GM18505 (cell line): ENCODE data around the gene CAMK1G.

Experiments used
- ATAC-seq: cut with Tn5 transposase; IDR thresholded peaks from one replicate; pipeline ENCODE4 v1.9.1; 2021; ENCODE audit not compliant: unreplicated experiment
- POLR2A ChIP-seq: IDR thresholded peaks from 4 replicates; pipeline ENCODE4 v1.6.1; 2011; ENCODE audit warnings: borderline replicate concordance; ENCODE audit not compliant: insufficient read depth, insufficient read length; ENCODE audit errors: extremely low read depth

CAMK1G gene

DNA sequence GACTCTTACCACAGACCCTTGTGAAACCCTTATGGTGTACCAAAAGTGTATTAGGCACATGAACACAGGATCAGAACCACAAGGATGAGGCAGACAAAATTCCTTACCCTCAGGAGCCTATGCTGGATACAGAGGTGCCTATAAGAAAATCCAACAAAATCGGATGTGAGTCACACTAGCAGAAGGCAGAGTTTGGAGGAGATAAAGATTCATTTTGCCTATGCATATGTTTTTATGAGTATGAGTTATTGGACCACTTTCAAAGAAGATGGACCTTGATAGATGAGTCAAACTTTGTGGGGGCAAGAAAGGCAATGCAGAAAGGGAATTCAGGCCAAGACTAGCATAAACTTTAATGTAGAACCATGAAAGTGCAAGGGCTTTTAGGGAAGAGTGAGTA lies 17.0 kb downstream of the CAMK1G start:
- no peak for TF ChIP-seq POLR2A
- ATAC-seq, result no peak

DNA sequence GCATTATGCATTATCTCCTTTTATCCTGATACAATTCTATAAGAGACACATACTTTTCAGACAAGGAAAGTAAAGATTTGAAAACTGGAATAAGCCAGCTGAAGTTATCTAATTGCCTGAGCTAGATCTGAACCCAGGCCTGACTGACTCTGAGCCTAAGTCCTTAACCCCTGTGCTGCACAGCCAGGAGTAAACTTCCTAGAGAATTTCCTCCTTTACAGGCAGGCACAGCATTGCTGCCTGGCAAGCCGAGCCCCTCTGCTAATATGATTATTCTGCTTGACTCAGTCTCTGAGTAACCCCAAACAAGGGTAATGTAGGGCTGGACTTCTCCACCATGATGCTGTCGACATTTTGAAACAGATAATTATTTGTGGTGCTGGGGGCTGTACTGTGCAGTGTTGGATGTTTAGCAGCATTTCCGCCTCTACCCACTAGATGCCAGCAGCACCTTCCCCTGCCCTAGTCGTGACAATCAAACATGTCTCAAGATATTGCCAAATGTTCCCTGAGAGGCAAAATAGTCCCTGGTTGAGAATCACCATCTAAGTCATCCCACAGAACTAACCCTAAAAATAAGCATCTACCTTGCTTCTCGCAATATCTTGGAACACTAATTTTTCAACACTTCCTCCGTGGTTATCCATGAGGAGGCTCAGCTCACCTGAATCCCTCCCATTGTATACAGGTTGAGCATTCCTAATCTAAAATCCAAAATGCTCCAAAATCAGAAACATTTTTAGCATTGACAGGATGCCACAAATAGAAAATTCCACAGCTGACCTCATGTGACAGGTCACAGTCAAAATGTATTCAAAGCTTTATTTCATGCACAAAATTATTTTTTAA lies 18.5 kb downstream of the CAMK1G start:
- TF ChIP-seq POLR2A, result no peak
- no peak for ATAC-seq

DNA sequence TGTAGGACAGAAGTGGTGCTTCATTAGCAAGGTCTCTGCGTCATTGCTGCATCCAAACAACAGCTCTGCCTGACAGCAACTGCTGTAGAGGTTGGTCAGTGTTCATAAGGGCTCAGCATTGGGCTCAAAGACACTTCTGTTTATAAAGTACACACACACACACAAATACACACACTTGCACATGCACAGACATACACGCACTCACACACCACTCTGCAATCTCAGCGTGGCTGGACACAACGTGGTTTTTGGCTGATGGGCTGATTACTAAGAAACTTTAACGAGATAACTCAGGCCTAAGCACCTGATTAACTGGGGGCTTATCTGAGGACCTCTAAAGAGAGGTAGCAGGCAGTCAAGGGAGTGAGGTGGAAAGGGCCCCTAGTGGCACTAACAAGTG lies 20.4 kb downstream of the CAMK1G start:
- TF ChIP-seq POLR2A, result no peak
- no peak for ATAC-seq

DNA sequence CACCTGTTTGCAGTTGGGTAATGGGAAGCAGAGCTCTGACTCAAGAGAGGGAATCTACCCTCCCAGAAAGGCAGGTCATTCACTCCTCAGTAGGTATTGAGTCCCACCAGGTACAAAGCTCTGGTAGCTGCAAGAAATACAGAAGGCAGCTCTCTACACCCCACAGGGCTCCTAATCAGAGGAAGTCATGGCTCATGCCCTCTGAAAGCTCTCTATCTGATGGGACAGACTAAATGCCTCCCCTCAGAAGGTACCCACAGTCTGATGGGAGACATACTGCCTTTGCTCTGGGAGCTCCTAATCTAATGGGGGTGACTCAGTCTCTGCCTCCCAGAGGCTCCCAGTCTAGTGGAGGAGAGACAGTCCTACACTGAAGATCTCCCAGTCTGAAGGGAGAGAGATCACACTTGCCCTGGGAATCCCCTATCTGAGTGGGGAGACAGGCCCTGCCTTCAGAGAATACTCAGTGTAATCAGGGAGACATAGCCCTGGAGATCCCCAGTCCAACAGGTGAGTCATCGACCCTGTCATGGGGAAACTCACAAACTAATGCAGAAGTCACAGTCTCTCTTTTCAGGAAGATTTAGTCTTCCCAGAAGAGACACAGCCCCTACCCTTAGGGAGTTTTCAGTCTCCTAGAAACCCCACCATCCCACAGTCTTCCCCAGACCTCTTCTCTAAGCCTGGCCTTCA lies 23.7 kb downstream of the CAMK1G start:
- ATAC-seq, result peak; percentile 76
- no peak for TF ChIP-seq POLR2A

DNA sequence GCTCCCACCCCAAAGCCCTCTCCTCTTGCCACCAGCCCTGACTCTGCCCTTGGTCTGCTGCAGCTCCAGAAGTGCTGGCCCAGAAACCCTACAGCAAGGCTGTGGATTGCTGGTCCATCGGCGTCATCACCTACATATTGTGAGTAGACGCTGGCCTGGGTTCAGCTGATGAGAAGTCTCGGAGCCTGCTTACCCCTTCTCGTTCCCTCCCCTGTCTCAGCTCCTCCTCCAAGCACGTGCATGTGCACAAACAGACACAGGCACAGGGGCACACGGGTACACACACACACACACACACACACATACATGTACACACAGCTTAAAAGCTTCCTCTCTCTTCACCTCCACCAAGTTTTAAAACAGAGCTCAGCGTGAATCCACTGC lies 24.3 kb downstream of the CAMK1G start:
- TF ChIP-seq POLR2A, result no peak
- peak; percentile 26 for ATAC-seq

DNA sequence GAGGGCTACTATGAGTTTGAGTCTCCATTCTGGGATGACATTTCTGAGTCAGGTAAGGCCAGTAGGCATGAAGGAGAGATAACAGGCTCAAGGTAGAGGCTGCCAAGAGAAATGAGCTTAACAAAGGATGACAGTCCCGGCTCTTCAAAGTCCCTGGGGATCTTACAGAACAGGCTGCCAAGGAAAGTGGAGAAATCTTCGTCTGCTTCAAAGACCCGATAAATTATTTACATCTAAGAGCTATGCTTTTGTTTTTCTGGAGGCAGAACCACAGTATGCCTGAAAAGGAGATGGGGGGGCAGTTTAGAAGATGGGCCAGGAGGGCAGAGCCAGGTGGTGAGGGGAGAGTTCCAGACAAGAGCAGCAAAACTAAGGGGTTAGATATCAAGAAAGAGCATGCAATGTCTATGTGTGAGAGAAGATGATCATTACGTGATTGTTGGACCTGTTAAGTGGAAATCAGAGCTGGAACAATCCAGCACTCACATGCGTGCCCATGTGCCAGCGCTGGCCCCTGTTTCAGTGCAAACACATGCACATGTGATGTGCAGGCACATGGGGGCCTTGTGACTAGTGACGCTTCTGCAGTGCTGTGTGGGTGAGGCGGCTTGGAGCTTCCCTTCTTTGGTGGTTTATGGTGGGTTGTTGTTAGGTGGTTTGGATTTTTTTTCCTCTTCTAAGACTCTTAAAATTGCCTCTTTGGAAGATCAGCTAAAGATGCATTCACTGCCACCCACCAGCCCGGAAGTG lies 25.7 kb downstream of the CAMK1G start:
- no peak for ATAC-seq
- no peak for TF ChIP-seq POLR2A

DNA sequence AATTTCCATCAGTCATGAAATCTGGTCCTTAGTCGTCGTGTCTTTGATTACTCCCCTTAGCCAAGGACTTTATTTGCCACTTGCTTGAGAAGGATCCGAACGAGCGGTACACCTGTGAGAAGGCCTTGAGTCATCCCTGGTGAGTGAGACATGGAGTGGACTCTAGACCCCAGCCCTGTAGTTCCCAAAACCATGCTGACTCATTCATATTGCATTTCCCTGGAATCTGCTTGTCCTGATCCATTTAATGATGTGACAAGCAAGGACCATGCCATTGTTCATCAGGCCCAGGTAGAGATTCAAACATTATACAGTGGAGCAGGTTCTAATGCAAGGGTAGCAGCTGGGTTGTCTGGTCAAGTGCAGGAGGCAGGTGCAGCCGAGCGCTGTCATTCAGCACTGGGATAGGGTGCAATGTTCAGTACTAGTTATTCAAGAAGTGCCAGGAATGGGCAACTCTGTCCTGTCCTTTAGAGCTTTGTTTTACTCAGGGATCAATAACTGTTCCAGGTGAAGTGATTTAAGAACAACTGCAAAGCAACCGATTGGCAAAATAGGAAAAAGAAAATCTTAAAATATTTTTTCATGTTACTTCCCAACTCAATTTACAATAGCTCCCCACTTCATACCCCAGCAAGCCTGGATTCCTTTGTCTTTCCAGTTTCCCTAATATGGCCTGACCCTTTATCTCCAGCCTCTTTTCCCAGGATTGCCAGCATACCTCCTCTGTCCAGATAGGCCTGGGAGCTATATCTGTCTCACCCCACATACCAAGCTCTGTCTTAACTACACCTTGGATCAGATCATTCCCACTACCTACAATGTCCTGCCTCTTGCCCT lies 26.5 kb downstream of the CAMK1G start:
- no peak for ATAC-seq
- no peak for TF ChIP-seq POLR2A

DNA sequence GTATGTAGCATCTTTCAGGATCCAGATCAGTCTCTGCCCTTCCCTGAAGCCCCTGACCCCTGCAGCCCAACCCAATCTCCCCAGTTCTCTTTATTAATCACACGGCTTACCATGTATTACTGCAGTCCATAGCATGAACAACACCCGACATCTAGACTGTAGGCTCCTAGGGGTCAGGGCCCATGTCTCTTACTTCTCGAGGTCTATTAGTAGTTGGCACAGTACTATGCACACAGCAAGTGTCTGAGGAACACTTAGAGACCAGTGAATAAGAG lies 27.1 kb downstream of the CAMK1G start:
- ATAC-seq, result no peak

DNA sequence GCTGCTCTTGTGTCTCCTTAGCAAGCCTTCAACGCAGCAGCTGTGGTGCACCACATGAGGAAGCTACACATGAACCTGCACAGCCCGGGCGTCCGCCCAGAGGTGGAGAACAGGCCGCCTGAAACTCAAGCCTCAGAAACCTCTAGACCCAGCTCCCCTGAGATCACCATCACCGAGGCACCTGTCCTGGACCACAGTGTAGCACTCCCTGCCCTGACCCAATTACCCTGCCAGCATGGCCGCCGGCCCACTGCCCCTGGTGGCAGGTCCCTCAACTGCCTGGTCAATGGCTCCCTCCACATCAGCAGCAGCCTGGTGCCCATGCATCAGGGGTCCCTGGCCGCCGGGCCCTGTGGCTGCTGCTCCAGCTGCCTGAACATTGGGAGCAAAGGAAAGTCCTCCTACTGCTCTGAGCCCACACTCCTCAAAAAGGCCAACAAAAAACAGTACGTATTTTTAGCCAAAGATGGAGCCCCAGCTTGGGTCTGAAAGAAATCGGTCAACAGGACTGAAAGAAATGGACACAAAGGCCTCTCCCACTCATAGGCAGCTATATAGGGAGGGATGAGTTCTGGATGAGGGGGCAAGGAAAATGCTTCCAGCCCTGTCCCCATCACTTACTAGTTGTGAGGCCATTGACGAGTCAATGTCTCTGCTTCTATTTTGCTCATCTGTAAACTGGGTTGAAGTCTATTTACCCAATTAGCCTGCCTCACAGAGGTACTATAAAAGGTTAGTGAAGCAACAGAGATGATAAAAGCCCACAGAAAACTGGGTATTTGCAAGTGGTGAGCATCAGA lies 28.5 kb downstream of the CAMK1G start:
- ATAC-seq, result no peak
- no peak for TF ChIP-seq POLR2A

More for the DNA sequence above, 27.1 kb downstream of the CAMK1G start:
- TF ChIP-seq POLR2A, result no peak

DNA sequence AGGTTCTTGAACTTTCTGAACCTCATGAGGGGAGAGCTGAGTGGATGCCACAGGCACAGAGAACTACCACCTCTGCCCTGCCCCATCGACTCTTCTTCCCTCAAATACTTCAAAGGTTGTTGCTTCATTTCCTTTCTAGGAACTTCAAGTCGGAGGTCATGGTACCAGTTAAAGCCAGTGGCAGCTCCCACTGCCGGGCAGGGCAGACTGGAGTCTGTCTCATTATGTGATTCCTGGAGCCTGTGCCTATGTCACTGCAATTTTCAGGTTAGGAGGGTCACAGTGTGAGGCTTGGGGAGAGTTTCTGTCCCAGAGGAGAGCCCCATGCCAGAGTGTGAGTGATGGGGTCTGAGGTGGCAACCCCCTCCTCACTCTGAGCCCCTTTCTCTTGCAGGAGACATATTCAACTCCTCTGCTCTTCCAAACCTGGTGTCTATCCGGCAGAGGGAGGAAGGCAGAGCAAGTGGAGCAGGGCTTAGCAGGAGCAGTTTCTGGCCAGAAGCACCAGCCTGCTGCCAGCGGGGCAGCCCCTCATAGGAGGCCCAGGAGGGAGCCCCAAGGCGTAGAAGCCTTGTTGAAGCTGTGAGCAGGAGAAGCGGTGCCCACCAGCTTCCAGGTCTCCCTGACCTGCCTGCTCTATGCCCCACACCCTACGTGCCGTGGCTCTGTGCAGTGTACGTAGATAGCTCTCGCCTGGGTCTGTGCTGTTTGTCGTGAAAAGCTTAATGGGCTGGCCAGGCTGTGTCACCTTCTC lies 29.3 kb downstream of the CAMK1G start:
- no peak for ATAC-seq
- TF ChIP-seq POLR2A, result no peak

DNA sequence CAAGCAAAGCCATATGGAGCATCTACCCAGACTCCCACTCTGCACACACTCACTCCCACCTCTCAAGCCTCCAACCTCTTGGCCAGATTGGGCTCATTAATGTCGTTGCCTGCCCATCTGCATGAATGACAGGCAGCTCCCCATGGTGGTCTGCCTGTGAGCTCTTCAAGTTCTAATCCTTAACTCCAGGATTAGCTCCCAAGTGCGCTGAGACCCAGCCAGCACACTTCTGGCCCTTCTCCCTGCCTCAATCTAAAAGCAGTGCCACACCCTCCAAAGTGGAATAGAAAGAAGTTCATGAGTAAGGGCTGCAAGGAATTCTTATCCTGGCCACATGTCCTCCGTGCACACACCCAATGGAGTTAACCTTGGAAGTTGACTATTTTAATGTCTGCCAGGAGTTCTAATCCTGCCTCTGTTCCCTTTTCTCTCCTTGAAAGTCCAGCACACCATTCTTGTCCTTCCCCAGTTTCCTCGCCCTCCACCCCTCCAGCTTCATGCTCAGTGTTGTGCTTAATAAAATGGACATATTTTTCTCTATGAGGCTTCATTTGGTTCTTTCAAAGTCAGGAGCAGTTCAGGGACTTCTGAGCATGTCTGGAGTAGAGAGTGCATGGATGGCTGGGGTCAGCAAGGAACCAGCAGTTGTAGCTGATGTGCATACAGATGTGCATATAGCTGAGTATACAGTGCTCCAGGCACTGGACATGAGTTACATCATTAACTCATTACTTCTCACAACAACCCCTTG lies 30.1 kb downstream of the CAMK1G start:
- ATAC-seq, result no peak
- TF ChIP-seq POLR2A, result no peak
